PFSK-1 (cell line): ENCODE data around the gene CELF5.

ENCODE experiments used
- FOXP2 ChIP-seq: optimal IDR thresholded peaks from 2 replicates; pipeline ENCODE3; 2011; ENCODE audit warnings: borderline replicate concordance, control low read depth, inconsistent platforms; ENCODE audit not compliant: insufficient read depth; ENCODE audit errors: extremely low read length, extremely low read depth
- POLR2AphosphoS5 ChIP-seq: IDR thresholded peaks from 2 replicates; pipeline ENCODE4 v1.6.1; 2012; ENCODE audit warnings: low read depth, mild to moderate bottlenecking, control low read depth, low read length, moderate library complexity
- SIN3A ChIP-seq: IDR thresholded peaks from 2 replicates; pipeline ENCODE4 v1.6.1; 2012; ENCODE audit warnings: mild to moderate bottlenecking, low read length, moderate library complexity, borderline replicate concordance; ENCODE audit not compliant: insufficient read depth
- TAF1 ChIP-seq: IDR thresholded peaks from 2 replicates; pipeline ENCODE4 v1.6.1; 2012; ENCODE audit warnings: low read length, control low read depth, borderline replicate concordance; ENCODE audit not compliant: insufficient read depth
- TF ChIP-seq, protein P1 (sequence below), 2 experiments: IDR thresholded peaks; 2 replicates each; pipeline versions ENCODE4 v1.6.1 to v1.8.0; 2011 to 2012; ENCODE audit warnings: low read depth in 2 of 2, low read length in 2 of 2, control low read depth in 1 of 2, inconsistent platforms in 1 of 2, mild to moderate bottlenecking in 1 of 2, moderate library complexity in 1 of 2; ENCODE audit not compliant: insufficient read depth in 1 of 2

CELF5 gene

GRCh38 chr19:3222709-3223108 lies 1.8 kb upstream of the CELF5 start:
- TF ChIP-seq, protein P1, sequence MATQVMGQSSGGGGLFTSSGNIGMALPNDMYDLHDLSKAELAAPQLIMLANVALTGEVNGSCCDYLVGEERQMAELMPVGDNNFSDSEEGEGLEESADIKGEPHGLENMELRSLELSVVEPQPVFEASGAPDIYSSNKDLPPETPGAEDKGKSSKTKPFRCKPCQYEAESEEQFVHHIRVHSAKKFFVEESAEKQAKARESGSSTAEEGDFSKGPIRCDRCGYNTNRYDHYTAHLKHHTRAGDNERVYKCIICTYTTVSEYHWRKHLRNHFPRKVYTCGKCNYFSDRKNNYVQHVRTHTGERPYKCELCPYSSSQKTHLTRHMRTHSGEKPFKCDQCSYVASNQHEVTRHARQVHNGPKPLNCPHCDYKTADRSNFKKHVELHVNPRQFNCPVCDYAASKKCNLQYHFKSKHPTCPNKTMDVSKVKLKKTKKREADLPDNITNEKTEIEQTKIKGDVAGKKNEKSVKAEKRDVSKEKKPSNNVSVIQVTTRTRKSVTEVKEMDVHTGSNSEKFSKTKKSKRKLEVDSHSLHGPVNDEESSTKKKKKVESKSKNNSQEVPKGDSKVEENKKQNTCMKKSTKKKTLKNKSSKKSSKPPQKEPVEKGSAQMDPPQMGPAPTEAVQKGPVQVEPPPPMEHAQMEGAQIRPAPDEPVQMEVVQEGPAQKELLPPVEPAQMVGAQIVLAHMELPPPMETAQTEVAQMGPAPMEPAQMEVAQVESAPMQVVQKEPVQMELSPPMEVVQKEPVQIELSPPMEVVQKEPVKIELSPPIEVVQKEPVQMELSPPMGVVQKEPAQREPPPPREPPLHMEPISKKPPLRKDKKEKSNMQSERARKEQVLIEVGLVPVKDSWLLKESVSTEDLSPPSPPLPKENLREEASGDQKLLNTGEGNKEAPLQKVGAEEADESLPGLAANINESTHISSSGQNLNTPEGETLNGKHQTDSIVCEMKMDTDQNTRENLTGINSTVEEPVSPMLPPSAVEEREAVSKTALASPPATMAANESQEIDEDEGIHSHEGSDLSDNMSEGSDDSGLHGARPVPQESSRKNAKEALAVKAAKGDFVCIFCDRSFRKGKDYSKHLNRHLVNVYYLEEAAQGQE (IDR thresholded peaks at IDR 0.05; ENCODE audit: insufficient read depth in 1 of 2, low read depth in 2 of 2, low read length in 2 of 2), result no peak
- TF ChIP-seq FOXP2 (no peak), SIN3A (no peak), POLR2AphosphoS5 (no peak), TAF1 (no peak)

DNA sequence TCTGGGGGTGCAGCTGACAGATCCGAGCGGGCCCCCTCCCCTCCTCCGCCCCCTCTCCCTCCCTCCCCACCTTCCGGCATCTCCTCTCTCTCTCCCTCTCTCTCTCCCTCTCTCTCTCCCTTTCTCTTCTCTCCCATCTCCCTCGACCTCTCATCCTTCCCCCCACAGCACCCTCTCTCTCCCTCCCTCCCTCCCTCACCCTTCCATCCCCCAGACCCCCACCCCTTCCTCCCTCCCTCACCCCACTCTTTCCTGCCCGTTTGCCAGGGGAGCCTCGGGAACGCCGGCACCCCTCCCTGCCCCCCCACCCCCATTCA lies 666 bp downstream of the CELF5 start:
- no peak for TF ChIP-seq SIN3A
- no peak for TF ChIP-seq TAF1
- TF ChIP-seq, protein P1 (IDR thresholded peaks at IDR 0.05; ENCODE audit: insufficient read depth in 1 of 2, low read depth in 2 of 2, low read length in 2 of 2), result no peak
- no peak for TF ChIP-seq POLR2AphosphoS5
- no peak for TF ChIP-seq FOXP2

DNA sequence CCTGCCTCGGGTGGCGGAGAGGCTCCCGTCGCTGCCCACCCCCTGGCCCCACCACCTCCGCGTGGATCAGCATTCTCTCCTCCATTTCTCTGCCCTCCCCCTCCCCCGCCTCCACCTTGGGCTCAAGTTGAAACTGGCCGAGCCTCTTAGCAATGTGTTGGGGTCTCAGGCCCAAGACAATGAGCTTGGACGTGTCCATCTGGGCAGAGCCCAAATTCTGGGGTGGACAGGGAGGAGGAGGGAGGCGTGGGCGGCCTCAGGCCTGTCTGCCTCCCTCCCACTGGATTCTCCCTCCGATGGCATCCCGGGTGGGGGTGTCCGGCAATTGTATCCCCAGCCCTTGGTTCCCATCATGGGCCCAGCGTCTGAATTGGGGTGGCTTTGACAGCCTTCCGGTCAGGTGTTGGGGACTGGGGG lies 1.2 kb downstream of the CELF5 start:
- TF ChIP-seq, protein P1 (IDR thresholded peaks at IDR 0.05; ENCODE audit: insufficient read depth in 1 of 2, low read depth in 2 of 2, low read length in 2 of 2), result no peak
- TF ChIP-seq SIN3A (no peak), FOXP2 (no peak), TAF1 (no peak), POLR2AphosphoS5 (no peak)

GRCh38 chr19:3227054-3227626 lies 2.7 kb downstream of the CELF5 start:
- TF ChIP-seq TAF1, result no peak
- TF ChIP-seq POLR2AphosphoS5, result no peak
- no peak for TF ChIP-seq FOXP2
- no peak for TF ChIP-seq SIN3A
- TF ChIP-seq, protein P1 (IDR thresholded peaks at IDR 0.05; ENCODE audit: insufficient read depth in 1 of 2, low read depth in 2 of 2, low read length in 2 of 2), result no peak

GRCh38 chr19:3229346-3229743 lies 4.9 kb downstream of the CELF5 start:
- no peak for TF ChIP-seq POLR2AphosphoS5
- TF ChIP-seq TAF1, result no peak
- no peak for TF ChIP-seq FOXP2
- TF ChIP-seq, protein P1 (IDR thresholded peaks at IDR 0.05; ENCODE audit: insufficient read depth in 1 of 2, low read depth in 2 of 2, low read length in 2 of 2), result no peak
- no peak for TF ChIP-seq SIN3A
